Body of pancreas (tissue), 4 donors: ENCODE measurements around the gene GMEB1.

ENCODE experiments used
- CTCF ChIP-seq, 7 experiments: fragments of 450-650 bp in 4 of 7; fragments of 200-600 bp in 3 of 7; sonication (generic) in 3 of 7; IDR thresholded peaks; one replicate each; pipeline ENCODE4 v1.5.1; 2016 to 2019; ENCODE audit warnings: antibody characterized with exemption in 7 of 7
- POLR2A ChIP-seq, 3 donors: fragments of 450-650 bp; IDR thresholded peaks; one replicate each; pipeline ENCODE4 v1.6.1; 2016; ENCODE audit warnings: antibody characterized with exemption in 3 of 3, mild to moderate bottlenecking in 2 of 3

GRCh38 chr1:28758420-28758819 lies 89.8 kb downstream of the GMEB1 start:
- TF ChIP-seq POLR2A (IDR thresholded peaks at IDR 0.05), result no peak
- TF ChIP-seq CTCF (IDR thresholded peaks at IDR 0.05), result no peak
